ENCODE data around the gene PTPRT. TPM values are rescaled to one million over a fixed set of nuclear protein-coding genes. Genes with fewer than 3 reads are reported as not detected.

Gene PTPRT
- total RNA-seq, 3 donors from 2014 or later: 0.32 to 6.3 (median 4.9) TPM

DNA sequence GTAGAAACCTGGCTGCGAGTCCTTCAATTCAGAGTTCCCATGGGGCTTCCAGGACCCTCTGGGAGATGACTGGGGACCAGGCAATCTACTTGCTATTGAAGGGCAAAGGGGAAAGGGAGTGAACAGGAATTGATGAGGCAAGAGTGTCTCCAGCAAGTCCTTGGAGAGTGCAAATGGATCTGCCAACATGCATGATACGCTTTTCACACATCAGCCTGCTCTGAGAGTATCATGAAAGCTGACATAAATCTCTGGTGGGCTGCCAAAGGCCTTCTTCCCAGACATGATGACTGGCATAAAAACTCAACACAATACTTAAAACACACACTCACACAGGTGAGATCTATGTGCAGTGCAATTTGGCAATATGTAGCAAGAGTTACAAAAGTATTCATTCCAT lies 759.1 kb downstream of the PTPRT start:
- Histone ChIP-seq H3K27ac (no peak overlapping the region), H3K9me3 (no peaks in the 10 kb centered on the region), H3K27me3 (no peaks in the 10 kb centered on the region), H3K36me3 (no peaks in the 10 kb centered on the region), H3K4me3 (no peak overlapping the region), H3K4me1 (no peaks in the 10 kb centered on the region)
- DNase-seq (ENCODE audit: low spot score in 2 of 2): no peak
- intact Hi-C loops (cut with DNase I; ENCODE audit: low total_unique reads): no loop called here
- TF ChIP-seq POLR2AphosphoS5 (IDR thresholded peaks at IDR 0.05) (no peak), POLR2A (IDR thresholded peaks at IDR 0.05) (no peak)
- TF ChIP-seq, protein P1, sequence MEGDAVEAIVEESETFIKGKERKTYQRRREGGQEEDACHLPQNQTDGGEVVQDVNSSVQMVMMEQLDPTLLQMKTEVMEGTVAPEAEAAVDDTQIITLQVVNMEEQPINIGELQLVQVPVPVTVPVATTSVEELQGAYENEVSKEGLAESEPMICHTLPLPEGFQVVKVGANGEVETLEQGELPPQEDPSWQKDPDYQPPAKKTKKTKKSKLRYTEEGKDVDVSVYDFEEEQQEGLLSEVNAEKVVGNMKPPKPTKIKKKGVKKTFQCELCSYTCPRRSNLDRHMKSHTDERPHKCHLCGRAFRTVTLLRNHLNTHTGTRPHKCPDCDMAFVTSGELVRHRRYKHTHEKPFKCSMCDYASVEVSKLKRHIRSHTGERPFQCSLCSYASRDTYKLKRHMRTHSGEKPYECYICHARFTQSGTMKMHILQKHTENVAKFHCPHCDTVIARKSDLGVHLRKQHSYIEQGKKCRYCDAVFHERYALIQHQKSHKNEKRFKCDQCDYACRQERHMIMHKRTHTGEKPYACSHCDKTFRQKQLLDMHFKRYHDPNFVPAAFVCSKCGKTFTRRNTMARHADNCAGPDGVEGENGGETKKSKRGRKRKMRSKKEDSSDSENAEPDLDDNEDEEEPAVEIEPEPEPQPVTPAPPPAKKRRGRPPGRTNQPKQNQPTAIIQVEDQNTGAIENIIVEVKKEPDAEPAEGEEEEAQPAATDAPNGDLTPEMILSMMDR (IDR thresholded peaks at IDR 0.05): no peak

DNA sequence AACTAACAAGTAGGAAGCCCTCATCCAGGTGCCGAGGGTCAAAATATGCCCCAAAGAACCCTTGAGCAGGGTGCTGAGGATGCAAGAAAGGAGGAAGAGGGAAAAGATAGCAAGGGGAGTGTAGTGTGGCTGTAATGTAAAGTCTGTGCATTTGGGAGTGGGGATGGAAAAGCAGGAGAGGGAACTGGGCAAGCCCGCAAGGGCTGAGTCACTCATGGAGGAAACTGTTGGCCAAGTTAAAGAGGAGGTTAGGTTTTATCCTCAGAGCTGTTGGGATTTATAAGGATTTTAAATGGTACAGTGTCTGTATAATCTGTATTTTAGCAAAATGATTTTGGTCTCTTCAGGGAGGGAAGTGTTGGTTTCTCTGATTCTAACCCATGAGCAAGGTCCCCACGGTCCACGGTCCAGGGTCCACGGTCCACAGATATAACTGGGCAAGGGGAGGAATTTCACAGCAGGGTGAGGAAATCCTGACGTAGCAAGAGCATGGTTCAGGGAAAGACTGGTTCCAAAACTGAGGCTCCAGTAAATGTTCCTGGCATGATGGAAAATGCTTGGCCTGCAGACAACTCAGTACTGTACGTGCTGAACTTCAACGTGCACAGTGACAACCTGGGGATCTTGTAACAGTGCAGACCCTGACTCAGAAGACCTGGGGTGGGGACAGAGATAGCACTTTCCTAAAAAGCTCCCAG lies 759.8 kb downstream of the PTPRT start:
- H3K27ac ChIP-seq: no peak overlapping the region
- H3K9me3 ChIP-seq: no peaks in the 10 kb centered on the region
- TF ChIP-seq POLR2A (IDR thresholded peaks at IDR 0.05): no peak
- TF ChIP-seq, protein P1 (IDR thresholded peaks at IDR 0.05): no peak
- intact Hi-C loops (cut with DNase I; ENCODE audit: low total_unique reads): no loop called here
- H3K4me3 ChIP-seq: no peak overlapping the region
- H3K4me1 ChIP-seq: no peaks in the 10 kb centered on the region
- no peak for DNase-seq (ENCODE audit: low spot score in 2 of 2)
- no peaks in the 10 kb centered on the region for H3K27me3 ChIP-seq
- H3K36me3 ChIP-seq: no peaks in the 10 kb centered on the region

DNA sequence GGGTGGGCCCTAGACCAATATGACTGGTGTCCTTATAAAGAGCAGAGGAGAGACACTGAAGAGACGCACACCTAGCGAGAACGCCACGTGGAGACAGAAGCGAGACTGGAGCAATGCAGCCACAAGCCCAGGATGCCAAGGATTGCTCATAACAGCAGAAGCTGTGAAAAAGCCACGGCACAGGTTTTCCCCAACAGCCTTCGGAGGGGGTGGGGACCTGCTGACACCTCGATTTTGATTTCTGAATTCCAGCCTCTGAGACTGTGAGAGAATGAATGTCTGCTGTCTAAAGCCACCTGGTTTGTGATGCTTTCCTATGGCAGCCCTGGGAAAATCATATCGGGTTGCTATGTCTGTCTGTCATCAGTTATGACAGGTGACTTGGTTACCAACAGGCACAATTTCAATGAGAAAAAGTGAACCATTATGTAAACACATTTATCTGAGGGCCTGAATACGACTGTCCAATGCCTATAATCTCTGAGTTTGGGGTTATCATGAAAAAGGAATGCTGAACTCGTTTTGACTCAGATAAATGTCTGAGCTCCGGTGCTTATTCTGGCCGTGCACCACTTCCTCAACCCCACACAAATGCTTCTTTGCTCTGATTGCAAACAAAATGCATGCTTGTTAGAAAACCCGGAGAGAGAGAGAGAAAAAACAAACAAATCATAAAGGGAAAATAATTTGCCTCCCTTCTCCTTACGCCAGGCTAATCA lies 769.7 kb downstream of the PTPRT start:
- no peaks in the 10 kb centered on the region for H3K36me3 ChIP-seq
- H3K4me3 ChIP-seq: no peak overlapping the region
- no peaks in the 10 kb centered on the region for H3K27me3 ChIP-seq
- TF ChIP-seq, protein P1 (IDR thresholded peaks at IDR 0.05): no peak
- no peak for TF ChIP-seq POLR2AphosphoS5 (IDR thresholded peaks at IDR 0.05)
- TF ChIP-seq POLR2A (IDR thresholded peaks at IDR 0.05): no peak
- intact Hi-C loops (cut with DNase I; ENCODE audit: low total_unique reads): no loop called here
- H3K4me1 ChIP-seq: no peaks in the 10 kb centered on the region
- DNase-seq (ENCODE audit: low spot score in 2 of 2): no peak
- H3K9me3 ChIP-seq: no peaks in the 10 kb centered on the region
- no peak overlapping the region for H3K27ac ChIP-seq

DNA sequence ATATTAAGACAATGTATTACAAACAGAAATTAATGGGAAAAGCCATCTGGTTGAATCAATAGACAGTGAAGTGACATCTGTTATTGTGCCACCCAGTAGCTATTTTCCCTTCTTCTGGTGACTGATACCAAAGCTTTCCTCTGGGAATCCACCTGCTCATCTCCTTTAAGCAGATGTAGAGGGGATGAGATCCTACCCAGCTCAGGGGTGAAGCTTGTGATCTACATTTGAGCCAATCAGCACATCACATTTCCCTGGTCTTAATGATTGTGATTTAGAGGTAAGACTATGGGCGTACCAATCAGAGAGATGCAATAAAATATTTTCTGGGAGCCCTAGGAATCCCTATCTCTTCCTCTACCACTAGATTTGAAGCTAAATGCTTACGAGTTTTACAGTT lies 782.9 kb downstream of the PTPRT start:
- no peaks in the 10 kb centered on the region for H3K36me3 ChIP-seq
- intact Hi-C loops (cut with DNase I; ENCODE audit: low total_unique reads): no loop called here
- no peaks in the 10 kb centered on the region for H3K27me3 ChIP-seq
- DNase-seq (ENCODE audit: low spot score in 2 of 2): no peak
- no peaks in the 10 kb centered on the region for H3K9me3 ChIP-seq
- no peak overlapping the region for H3K27ac ChIP-seq
- no peak for TF ChIP-seq POLR2A (IDR thresholded peaks at IDR 0.05)
- TF ChIP-seq POLR2AphosphoS5 (IDR thresholded peaks at IDR 0.05): no peak
- TF ChIP-seq, protein P1 (IDR thresholded peaks at IDR 0.05): no peak
- no peak overlapping the region for H3K4me3 ChIP-seq
- H3K4me1 ChIP-seq: no peaks in the 10 kb centered on the region

DNA sequence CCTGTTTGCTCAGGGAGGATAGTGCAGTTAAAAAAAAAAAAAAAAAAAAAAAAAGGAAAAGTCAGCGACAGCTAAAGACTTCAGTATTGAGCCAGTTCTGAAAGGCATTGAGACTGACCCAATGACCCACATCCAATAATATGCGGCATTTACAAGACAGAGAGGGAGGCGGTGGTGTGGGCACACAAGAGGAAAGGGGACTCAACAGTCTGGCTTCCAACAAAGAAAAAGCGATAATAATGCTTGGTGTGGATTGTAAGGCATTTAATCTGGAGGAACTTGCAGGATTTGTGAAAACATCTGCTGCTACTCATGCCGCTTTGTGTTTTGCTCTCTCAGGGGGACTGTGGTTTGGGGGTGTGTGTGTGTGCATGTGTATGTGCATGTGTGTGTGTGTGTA lies 787.3 kb downstream of the PTPRT start:
- H3K36me3 ChIP-seq: no peaks in the 10 kb centered on the region
- DNase-seq (ENCODE audit: low spot score in 2 of 2): no peak
- H3K4me1 ChIP-seq: no peaks in the 10 kb centered on the region
- H3K4me3 ChIP-seq: no peak overlapping the region
- intact Hi-C loops (cut with DNase I; ENCODE audit: low total_unique reads): no loop called here
- H3K9me3 ChIP-seq: no peaks in the 10 kb centered on the region
- H3K27ac ChIP-seq: no peak overlapping the region
- no peaks in the 10 kb centered on the region for H3K27me3 ChIP-seq
- no peak for TF ChIP-seq POLR2AphosphoS5 (IDR thresholded peaks at IDR 0.05)
- TF ChIP-seq, protein P1 (IDR thresholded peaks at IDR 0.05): no peak
- no peak for TF ChIP-seq POLR2A (IDR thresholded peaks at IDR 0.05)

Measured in breast epithelium (tissue), 4 donors.